Measurements from ENCODE around the gene CNDP2. TPM values are rescaled to one million over a fixed set of nuclear protein-coding genes. Genes with fewer than 3 reads are reported as not detected.
A peak's percentile ranks its signal among the peaks of the same experiment; 100 is the strongest.

CNDP2 gene
- total RNA-seq, 4 donors from 2014 or later: 58.4 to 79.9 (median 69.5) TPM

- Histone ChIP-seq H3K27me3 (peaks cover 48% of the 10 kb centered on the region), H3K27ac (no peak overlapping the region), H3K4me1 (peaks cover 25% of the 10 kb centered on the region), H3K4me3 (peak overlapping the region; percentile 62), H3K9me3 (no peaks in the 10 kb centered on the region), H3K36me3 (no peaks in the 10 kb centered on the region)
- TF ChIP-seq POLR2AphosphoS5 (IDR thresholded peaks at IDR 0.05): no peak
- no peak for TF ChIP-seq POLR2A (IDR thresholded peaks at IDR 0.05)
- no peak for TF ChIP-seq EP300 (IDR thresholded peaks at IDR 0.05)
- TF ChIP-seq CTCF (IDR thresholded peaks at IDR 0.05): no peak
- WGBS: 16% methylated on average over 7 of the region's 7 CpGs
- no peak for DNase-seq (ENCODE audit: low spot score in 2 of 2)
Observed at GRCh38 chr18:74456017-74456348, 40.2 kb upstream of the CNDP2 start.

GRCh38 chr18:74456349-74457042, 39.7 kb upstream of the CNDP2 start:
- 0% methylated on average over 45 of the region's 69 CpGs for WGBS
- Histone ChIP-seq H3K4me1 (peaks cover 25% of the 10 kb centered on the region), H3K27me3 (peaks cover 48% of the 10 kb centered on the region), H3K9me3 (no peaks in the 10 kb centered on the region), H3K4me3 (peak overlapping the region; percentile 62), H3K36me3 (no peaks in the 10 kb centered on the region), H3K27ac (no peak overlapping the region)
- peak in 1 of 2 donors; percentile 74 for DNase-seq (ENCODE audit: low spot score in 2 of 2)
- TF ChIP-seq CTCF (IDR thresholded peaks at IDR 0.05) (no peak), EP300 (IDR thresholded peaks at IDR 0.05) (no peak), POLR2AphosphoS5 (IDR thresholded peaks at IDR 0.05) (no peak), POLR2A (IDR thresholded peaks at IDR 0.05) (no peak)

- H3K9me3 ChIP-seq: no peaks in the 10 kb centered on the region
- H3K27ac ChIP-seq: no peak within 1 kb of the TSS
- peaks cover 51% of the 10 kb centered on the region for H3K27me3 ChIP-seq
- H3K4me1 ChIP-seq: peaks cover 25% of the 10 kb centered on the region
- TF ChIP-seq CTCF (IDR thresholded peaks at IDR 0.05) (no peak), EP300 (IDR thresholded peaks at IDR 0.05) (no peak), POLR2A (IDR thresholded peaks at IDR 0.05) (no peak), POLR2AphosphoS5 (IDR thresholded peaks at IDR 0.05) (no peak)
- peak within 1 kb of the TSS; percentile 62 for H3K4me3 ChIP-seq
- H3K36me3 ChIP-seq: no peaks in the 10 kb centered on the region
- whole genome bisulfite sequencing: 4% methylated on average over 22 of the region's 76 CpGs
- DNase-seq (ENCODE audit: low spot score in 2 of 2): no peak
Observed at GRCh38 chr18:74457043-74457724, 39.0 kb upstream of the CNDP2 start, which contains the start of gene DIPK1C. DIPK1C (minus strand) TSS chr18:74457308; CDS start chr18:74457259, 49 bp downstream.

- 27% methylated on average over 31 of the region's 34 CpGs for WGBS
- DNase-seq (ENCODE audit: low spot score in 2 of 2): no peak
- H3K4me3 ChIP-seq: peak overlapping the region; percentile 62
Observed at GRCh38 chr18:74457725-74458421, 38.3 kb upstream of the CNDP2 start.

More at GRCh38 chr18:74457725-74458421, 38.3 kb upstream of the CNDP2 start:
- Histone ChIP-seq H3K27ac (no peak overlapping the region), H3K9me3 (no peaks in the 10 kb centered on the region), H3K4me1 (peaks cover 25% of the 10 kb centered on the region), H3K36me3 (no peaks in the 10 kb centered on the region), H3K27me3 (peaks cover 51% of the 10 kb centered on the region)
- TF ChIP-seq EP300 (IDR thresholded peaks at IDR 0.05) (no peak), POLR2AphosphoS5 (IDR thresholded peaks at IDR 0.05) (no peak), POLR2A (IDR thresholded peaks at IDR 0.05) (no peak), CTCF (IDR thresholded peaks at IDR 0.05) (no peak)
